ENCODE results near the gene TBX4. TPM values are rescaled to one million over a fixed set of nuclear protein-coding genes. Genes with fewer than 3 reads are reported as not detected.

TBX4 gene
- 0.05 TPM for total RNA-seq
- long read RNA-seq, result 0 reads

DNA sequence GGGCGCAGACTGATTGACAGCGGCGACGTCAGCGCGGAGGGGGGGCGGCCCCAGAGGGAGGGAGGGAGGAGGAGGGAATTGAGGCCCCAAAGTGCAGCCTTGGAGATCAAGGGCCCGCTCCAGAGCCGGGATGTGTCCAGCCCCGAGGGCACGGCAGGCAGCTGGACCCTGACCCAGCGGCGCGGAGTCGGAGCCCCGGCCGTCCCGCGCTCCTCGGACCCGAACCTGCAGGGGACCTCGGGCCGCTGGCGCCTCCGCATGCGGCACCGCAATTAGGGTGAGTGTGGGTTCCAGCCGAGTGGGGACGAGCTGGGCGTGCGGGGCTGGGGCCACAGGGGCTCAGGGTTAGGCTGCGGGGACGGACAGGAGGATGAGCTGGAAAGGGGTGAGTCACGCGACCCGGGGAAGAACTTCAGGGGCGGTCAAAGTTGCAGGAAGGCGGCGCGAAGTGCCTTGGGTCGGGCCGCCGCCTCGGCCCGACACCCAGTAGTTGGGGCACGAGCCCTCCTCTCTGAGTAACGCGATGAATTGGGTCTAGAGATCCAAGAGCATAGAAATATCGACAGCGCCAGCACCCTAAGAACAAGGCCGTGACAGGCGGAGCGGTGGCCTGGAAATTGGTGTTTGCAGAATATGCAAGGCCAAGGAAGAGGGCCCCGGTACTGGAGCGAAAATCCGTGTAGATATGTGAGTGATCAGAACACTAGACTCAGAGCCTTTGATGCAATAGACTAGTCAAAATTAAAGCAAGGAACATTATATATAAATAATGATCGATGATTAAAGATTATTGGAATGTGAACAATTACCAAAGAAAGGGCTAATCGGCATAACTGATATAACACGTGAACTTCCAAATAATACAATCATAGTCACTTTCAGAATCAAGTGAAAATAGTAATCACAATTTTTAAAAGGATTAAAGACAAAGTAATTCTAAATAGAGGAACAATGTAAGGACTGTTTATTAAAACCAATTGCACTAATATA, at the start of gene TBX4:
TBX4 (plus strand) TSS at position 122 of the 990 bp plus-strand sequence. CDS start 4,069 bp downstream, outside the sequence.
- intact Hi-C loops (cut with DNase I), result no loop called here
- DNase-seq (ENCODE audit: low spot score), result no peak

DNA sequence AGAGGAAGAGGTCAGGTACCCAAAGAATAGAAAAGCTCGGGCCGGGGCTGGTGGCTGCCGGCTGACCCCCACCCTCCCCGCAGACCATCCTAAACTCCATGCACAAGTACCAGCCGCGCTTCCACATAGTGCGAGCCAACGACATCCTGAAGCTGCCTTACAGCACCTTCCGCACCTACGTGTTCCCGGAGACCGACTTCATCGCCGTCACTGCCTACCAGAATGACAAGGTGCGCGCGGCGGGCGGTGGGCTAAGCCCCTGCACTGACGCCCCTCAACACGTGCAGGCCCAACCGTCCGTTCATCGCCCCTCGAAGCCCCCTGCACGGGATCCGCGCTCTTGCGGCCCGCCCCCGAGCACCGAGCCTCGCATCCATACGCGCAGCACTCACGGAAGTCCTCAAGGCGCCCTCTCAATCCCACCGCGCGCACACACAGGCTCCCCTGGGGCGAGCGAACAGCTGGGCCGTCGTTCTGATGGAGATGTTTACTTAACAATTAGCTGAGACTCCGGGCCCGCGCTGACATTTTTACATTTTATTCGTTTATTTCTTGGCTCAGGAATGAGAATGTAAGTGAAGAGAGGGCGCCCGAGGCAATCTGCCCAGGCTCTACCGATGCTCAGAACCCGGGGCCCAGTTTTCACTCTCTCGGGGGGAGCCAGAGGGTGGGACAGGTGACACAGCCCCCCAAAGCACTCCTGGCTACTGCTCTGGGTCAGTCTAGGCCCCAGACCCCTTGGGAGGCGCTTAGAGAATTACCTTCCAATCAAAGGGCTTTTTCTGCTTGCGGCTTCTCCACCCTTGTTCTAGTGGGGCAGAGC, 49.0 kb upstream of the TBX4 start:
- intact Hi-C loops (cut with DNase I), result no loop called here
- no peak for DNase-seq (ENCODE audit: low spot score)

DNA sequence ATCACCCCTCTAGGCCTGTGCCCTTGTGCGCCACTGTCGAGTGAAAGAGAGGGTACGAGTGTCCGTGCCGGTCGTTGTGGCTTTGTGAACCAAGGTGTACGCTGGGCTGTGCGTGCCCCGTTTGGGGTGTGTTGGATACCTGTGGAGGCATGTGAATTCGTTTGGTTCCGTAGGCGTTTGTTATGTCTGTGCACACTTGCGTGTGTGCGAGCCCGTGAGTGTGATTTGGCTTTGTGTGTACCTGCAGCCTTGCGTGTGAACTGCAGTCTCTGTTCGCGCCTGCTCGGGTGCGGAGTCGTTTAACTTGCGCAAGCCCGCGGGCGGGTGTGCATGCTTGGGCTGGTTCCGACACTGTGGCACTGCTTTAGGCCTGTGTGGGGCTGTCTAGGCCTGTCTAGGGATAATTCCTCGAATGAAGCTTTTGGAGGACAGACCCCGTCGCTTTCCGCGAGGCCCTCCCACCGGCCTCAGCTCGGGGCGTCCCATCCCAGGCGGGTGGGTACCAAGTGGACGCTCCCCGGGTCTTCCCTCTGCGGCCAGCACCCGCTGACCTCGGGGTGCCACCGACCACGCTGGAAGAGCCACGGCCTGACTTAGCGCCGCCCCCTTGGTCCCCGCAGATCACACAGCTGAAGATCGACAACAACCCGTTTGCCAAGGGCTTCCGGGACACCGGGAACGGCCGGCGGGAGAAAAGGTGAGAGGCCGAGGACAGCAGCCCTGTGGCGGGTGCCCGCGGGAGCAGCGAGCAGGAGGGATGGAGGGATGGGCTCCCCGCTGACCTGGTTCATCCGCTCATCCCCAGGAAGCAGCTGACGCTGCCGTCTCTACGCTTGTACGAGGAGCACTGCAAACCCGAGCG, 48.2 kb upstream of the TBX4 start:
- intact Hi-C loops (cut with DNase I), result no loop called here

DNA sequence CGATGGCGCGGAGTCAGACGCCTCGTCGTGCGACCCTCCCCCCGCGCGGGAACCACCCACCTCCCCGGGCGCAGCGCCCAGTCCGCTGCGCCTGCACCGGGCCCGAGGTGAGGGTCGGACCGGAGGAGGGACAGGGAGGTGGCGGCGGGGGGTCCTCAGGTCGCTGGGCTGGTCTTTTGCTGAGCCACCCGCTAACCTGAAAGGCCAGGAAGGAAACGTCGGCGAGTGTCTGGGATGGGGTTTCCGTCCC, 47.6 kb upstream of the TBX4 start:
- no peak for DNase-seq (ENCODE audit: low spot score)
- intact Hi-C loops (cut with DNase I), result no loop called here

More for the DNA sequence above, 48.2 kb upstream of the TBX4 start:
- DNase-seq (ENCODE audit: low spot score), result no peak

DNA sequence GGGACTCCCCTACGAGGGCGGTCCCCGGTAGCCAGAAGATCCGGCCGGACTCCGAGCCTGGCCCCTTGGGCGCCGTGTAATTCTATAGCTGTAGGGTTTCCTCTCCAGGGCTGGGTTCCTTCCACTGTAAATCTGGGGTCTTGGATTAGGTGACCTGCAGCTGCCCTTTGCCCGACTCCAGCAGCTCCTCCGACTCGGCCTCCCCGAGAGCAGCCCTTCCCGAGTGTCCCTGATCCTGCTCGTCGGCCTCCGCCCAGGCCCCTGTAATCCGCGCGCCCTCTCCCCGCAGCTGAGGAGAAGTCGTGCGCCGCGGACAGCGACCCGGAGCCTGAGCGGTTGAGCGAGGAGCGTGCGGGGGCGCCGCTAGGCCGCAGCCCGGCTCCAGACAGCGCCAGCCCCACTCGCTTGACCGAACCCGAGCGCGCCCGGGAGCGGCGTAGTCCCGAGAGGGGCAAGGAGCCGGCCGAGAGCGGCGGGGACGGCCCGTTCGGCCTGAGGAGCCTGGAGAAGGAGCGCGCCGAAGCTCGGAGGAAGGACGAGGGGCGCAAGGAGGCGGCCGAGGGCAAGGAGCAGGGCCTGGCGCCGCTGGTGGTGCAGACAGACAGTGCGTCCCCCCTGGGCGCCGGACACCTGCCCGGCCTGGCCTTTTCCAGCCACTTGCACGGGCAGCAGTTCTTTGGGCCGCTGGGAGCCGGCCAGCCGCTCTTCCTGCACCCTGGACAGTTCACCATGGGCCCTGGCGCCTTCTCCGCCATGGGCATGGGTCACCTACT, 47.1 kb upstream of the TBX4 start:
- DNase-seq (ENCODE audit: low spot score), result peak; percentile 63
- intact Hi-C loops (cut with DNase I), result no loop called here

DNA sequence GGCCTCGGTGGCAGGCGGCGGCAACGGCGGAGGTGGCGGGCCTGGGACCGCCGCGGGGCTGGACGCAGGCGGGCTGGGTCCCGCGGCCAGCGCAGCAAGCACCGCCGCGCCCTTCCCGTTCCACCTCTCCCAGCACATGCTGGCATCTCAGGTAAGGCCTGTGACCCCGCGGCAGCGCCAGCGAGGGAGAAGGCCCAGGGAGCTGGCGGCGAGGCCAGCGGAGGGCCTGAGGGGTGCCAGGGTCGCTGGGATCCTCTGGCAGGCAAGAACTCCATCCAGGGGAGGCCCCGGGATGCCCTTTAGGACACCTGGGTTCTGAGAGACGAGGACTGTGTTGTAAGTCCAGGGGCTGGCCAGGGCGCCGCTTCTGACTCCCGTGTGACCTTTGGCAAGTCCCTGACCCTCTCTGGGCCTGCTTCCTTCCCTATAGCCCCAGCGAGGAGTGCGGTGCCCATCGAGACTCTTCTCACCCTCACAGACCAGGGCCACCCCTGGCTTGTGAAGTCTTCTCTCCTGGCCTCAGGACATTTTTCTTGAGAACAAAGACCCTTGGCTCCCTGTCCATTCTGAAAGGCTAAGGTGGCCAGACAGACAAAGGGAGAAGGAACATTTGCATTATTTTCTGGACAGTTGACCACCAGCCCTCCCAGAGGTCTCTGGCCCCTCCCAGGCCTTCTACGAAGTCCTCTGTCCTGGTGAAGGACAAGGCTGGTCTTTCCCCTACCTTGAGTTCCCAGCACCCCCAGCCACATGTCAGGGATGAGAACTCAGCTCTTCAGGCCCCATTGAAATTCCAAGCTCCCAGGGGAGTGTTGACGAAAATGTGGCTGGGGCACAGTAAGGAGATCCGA, 46.3 kb upstream of the TBX4 start:
- peak; percentile 73 for DNase-seq (ENCODE audit: low spot score)
- intact Hi-C loops (cut with DNase I), result no loop called here

DNA sequence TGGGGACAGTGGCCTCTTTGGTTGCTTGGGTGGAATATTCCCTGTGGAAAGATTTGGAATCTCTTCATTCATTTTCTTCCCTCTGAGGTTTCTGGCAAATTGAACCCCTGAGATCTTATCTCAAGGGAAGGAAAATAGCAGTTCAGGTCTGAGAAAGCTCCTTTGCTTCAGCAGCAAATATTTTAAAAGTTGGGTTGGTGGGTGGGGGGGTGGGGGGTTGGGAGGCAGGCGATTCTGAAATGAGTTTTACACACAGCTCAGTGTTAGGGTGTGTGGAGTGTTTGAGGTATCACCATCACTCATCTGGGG, 45.7 kb upstream of the TBX4 start:
- DNase-seq (ENCODE audit: low spot score), result no peak
- intact Hi-C loops (cut with DNase I), result no loop called here

DNA sequence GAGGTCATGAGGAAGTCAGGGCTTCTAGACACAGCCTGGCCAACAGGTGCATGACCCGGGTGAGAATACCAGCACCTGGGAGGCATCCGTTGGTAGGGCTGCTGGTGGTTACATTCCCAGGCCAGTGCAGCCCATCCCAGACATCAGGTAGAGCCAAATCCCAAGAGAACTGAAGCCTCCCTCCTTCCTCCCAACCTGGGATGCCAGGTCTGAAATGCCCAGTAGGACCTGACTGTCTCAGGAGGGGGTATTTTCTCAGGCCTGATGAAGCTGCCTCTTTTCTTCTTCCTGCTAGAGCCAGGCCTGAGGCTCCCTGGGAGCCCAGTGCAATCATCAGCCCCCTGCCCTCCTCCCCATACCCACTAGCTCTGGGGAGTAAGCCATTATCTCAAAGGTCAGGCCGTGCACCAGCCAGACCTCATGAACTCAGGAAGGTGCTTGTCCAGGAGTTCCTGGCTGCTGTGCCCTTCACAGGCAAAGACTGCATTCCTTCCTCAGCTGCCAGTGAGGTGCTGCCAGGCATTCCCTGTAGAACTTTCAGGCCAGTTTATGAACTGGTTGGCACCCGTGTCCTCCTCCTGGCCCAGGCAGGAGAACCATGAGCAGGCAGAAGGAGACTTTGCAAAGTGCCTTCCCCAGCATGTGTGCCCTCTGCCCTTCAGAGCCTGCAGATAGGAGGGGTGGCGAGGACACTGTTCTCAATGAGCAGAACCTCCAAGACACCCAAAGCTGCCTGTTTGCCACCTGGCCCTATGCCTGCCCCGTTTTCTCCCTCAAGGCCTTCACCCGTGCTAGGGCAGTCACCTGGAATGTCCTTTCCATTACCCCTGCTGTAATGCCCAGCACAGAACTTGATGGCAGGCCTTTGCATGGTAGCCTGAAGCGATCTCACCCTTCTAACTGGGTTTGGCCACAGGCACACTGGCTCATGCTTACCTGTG, 45.0 kb upstream of the TBX4 start:
- DNase-seq (ENCODE audit: low spot score), result peak; percentile 73
- intact Hi-C loops (cut with DNase I), result no loop called here

DNA sequence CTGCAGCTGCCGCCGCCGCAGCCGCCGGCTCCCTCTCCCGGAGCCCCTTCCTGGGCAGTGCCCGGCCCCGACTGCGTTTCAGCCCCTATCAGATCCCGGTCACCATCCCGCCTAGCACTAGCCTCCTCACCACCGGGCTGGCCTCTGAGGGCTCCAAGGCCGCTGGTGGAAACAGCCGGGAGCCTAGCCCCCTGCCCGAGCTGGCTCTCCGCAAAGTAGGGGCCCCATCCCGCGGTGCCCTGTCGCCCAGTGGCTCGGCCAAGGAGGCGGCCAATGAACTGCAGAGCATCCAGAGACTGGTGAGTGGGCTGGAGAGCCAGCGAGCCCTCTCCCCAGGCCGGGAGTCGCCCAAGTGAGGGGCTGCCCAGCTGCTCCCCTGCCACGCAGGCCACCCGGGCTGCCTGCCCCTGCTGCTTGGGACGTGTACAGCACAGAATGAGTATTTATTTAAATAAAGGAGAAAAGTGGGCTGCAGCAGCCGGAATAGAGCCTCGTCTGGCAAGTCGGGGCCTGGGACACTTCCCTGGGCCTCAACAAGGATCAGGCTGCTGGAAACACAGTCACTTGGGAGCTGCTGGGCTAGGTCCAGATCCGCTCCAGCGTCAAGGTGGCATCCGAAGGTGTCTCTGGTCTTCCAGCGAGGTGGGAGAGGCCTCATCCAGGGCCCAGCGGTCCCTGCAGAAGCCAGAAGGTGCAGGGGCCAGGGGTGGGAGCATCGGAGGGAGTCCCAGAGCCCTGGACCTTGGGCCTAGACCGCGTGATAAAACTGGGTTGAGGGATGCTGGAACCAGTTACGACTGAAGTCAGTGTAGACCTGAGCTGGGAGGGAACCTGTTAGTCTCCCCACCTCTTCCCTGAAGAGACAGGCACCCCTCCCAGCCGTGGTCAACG, 43.8 kb upstream of the TBX4 start:
- intact Hi-C loops (cut with DNase I), result no loop called here
- DNase-seq (ENCODE audit: low spot score), result peak; percentile 56

DNA sequence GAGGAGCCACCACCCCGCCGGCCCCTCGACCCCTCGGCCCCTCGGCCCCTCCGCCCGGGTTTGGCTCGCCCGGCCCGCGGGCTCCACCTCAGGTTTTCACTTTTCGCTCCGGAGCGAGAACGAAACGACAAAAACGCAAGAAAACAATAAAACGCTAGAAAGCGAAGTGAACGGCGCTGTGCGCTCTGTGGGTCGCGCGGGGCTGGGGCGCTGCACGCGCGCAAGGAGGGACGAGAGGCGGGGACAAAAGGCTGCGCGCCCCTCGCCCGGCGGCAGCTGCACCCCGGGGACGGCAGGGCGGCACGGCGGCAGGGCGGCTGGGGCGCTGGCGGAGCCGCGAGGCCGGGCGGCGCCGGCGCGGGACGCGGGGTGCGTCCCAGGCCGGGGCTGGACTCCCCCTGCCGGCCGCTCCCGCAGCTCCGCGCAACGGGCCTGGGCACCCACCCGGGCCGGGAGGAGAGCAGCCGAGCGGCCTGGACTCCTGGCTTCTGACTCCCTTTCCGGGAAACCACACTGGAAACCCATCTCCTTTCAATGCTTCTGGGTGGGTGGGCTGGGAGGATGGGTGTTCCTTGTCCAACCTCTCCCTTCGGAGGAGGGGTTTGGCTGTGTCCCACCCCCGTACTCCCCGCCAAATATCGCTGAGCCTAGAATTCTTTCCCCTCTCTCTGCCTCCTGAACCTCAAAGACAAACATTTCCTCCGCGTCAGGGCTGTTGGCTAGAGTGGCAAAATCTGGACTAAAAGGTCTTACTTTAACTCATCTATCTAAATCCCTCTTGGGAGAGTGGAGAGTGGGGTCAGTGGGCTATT, 42.7 kb upstream of the TBX4 start:
- intact Hi-C loops (cut with DNase I), result loop anchor here (5.0 to 10.0 kb wide), 3 partner anchors 407 to 685 kb away; no protein-coding TSS in a partner anchor
- peak; percentile 78 for DNase-seq (ENCODE audit: low spot score)

DNA sequence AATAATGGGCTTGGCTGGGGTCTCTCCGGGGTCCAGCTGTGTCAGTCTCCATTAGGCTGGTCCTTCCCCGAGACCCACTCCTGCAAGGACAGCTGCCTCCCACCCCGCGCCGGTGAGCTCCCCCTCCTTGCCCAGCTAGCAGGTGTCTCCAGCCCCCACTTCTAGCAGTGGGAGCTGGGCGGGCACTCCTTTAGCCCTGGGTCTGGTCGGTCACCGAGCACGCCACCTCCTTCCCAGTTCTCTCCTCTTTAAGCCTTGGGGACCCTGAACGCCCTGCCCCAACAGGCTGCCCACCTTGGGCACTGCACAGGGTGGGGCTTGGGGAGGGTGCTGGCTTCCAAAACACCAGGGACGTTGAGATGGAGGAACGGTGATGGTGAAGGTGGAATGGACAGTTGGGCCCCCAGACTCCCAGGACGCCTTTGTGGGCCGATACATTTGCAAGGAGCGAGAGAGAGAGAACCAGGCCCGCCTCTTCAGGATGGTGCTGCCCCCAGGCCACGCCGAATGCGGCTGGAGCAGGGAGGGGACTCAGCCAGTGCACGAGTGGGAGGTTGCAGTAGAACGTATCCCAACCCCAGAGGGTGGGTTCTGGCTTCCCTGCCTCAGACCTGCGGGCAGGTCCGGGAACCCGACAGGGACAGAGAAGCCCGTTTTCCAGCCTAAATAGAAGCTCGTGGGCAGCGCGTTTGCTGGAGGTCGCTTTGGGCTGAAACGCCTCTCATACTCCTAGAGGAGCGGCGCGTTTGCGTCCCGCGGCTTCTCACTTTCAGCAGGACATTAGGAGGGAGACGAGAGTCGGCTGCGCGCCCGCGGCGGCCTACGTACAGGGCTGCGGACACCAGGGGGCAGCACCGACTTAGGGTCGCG, 41.8 kb upstream of the TBX4 start:
- DNase-seq (ENCODE audit: low spot score), result peak; percentile 84
- intact Hi-C loops (cut with DNase I), result loop anchor here (5.0 to 10.0 kb wide), 3 partner anchors 408 to 686 kb away; no protein-coding TSS in a partner anchor

DNA sequence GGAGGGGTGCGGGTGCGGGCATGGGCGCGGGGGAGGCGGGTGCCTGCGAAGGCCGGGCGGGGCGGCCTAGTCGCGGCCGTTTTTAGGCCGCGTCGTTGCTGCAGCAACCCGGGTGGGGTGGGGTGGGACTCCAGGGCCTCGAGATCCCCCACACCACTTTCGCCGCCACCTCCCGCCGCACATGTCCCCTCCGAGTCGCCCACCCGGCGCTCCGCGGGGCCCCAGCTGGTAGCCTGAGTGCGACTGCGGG, 41.3 kb upstream of the TBX4 start:
- DNase-seq (ENCODE audit: low spot score), result no peak
- intact Hi-C loops (cut with DNase I), result loop anchor here (5.0 to 10.0 kb wide), 3 partner anchors 409 to 686 kb away; no protein-coding TSS in a partner anchor

DNA sequence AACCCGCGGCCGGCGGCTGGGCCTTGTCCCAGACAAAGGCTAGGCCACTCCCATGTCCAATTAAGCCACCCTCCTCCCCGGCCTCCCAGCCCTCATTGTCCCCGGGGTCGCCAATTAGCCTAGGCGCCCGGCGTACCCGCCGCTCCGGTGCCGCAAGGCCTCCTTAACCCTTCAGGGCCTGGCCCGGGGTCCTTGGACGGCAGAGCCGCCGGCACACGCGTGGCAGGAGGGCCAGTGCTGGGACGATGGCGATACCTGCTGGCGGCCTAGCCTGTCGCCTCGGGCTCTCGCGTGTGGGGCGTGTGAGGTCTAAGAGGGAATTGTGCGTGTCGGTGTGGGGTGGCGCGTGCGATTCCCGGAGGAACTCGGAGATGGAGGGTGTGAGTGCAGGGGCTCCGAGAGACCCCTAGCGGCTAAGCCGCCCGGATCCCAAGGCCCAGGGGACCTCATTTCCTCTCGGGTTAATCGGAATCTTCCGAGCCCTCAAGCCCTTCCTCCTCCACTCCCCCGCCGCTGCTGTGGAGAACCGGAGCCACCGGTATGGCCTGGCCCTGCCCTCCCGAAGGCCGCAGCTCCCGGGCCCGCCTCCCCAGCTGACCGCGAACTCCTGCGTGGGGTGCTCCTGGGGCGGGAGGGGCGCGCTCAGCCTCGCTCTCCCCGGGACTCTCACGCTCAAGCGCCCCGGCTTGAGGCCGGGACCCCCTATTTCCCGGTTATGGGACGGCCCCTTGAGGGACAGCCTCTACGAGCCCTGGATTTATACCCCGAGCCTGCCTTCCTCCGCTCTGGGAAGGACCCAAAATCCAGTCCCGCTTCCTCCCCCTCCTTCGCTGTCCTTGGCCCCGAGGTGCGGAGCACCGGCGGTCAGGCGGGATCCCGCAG, 40.7 kb upstream of the TBX4 start:
- intact Hi-C loops (cut with DNase I), result loop anchor here (5.0 to 10.0 kb wide), 3 partner anchors 409 to 687 kb away; no protein-coding TSS in a partner anchor
- DNase-seq (ENCODE audit: low spot score), result peak; percentile 76

Measured in cardiac septum (tissue), 1 donor.